ENCODE data around the gene PKM.

GRCh38 chr15:72237853-72238224, 6.8 kb upstream of the PKM start:
- TF ChIP-seq, protein P1, sequence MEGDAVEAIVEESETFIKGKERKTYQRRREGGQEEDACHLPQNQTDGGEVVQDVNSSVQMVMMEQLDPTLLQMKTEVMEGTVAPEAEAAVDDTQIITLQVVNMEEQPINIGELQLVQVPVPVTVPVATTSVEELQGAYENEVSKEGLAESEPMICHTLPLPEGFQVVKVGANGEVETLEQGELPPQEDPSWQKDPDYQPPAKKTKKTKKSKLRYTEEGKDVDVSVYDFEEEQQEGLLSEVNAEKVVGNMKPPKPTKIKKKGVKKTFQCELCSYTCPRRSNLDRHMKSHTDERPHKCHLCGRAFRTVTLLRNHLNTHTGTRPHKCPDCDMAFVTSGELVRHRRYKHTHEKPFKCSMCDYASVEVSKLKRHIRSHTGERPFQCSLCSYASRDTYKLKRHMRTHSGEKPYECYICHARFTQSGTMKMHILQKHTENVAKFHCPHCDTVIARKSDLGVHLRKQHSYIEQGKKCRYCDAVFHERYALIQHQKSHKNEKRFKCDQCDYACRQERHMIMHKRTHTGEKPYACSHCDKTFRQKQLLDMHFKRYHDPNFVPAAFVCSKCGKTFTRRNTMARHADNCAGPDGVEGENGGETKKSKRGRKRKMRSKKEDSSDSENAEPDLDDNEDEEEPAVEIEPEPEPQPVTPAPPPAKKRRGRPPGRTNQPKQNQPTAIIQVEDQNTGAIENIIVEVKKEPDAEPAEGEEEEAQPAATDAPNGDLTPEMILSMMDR (IDR thresholded peaks at IDR 0.05): no peak
- no peak for TF ChIP-seq POLR2A (IDR thresholded peaks at IDR 0.05)
- TF ChIP-seq POLR2AphosphoS5 (IDR thresholded peaks at IDR 0.05): no peak

Measured in transverse colon (tissue), 4 donors.